OCI-LY7 (cell line): ENCODE results near the gene FZD1. TPM values are rescaled to one million over a fixed set of nuclear protein-coding genes. Genes with fewer than 3 reads are reported as not detected.

Experiments
- Bru-seq: library from RNA; stranded (reverse); fragments of 400-500 nt; gene quantifications from one replicate; lab custom pipeline; 2021; lab: Mats Ljungman, UMichigan
- BruChase-seq, 2 experiments: library from RNA; stranded (reverse); fragments of 400-500 nt; gene quantifications; one replicate each; lab custom pipeline; 2021; lab: Mats Ljungman, UMichigan
- BruUV-seq: library from RNA; stranded (reverse); fragments of 400-500 nt; replicated peaks from 2 replicates; lab custom pipeline; 2021; lab: Mats Ljungman, UMichigan
- CTCF ChIA-PET: fragments of 300-600 bp; sonication (Branson Sonifier 250); formaldehyde crosslinking; loops from one replicate; lab custom pipeline; 2022; ENCODE audit warnings: antibody characterized with exemption; ENCODE audit not compliant: unreplicated experiment; lab: Charles Lee
- POLR2A ChIA-PET: fragments of 300-600 bp; sonication (Branson Sonifier 250); formaldehyde crosslinking; loops from one replicate; lab custom pipeline; 2022; ENCODE audit warnings: antibody characterized with exemption; lab: Charles Lee
- DNase-seq: peaks from one replicate; pipeline ENCODE4 v3.0.0-alpha.2; 2015; ENCODE audit warnings: low spot score
- H2AFZ ChIP-seq: fragments of 200-600 bp; sonication (generic), shearing (Covaris generic); 2 replicates; pipeline ENCODE4 v1.6.1; 2014; ENCODE audit warnings: mild to moderate bottlenecking, antibody characterized with exemption, low read length, moderate library complexity
- H3K27ac ChIP-seq: fragments of 200-600 bp; sonication (generic); 2 replicates; pipeline ENCODE4 v1.5.1; 2014; ENCODE audit warnings: mixed run types, low read depth, mild to moderate bottlenecking, moderate library complexity, low read length, inconsistent platforms; ENCODE audit not compliant: poor library complexity, severe bottlenecking
- H3K36me3 ChIP-seq: fragments of 200-600 bp; sonication (generic); 2 replicates; pipeline ENCODE4 v1.6.1; 2014; ENCODE audit warnings: mild to moderate bottlenecking, antibody characterized with exemption, low read length, moderate library complexity, mixed read lengths; ENCODE audit not compliant: insufficient read depth
- H3K4me1 ChIP-seq: fragments of 200-600 bp; sonication (generic); 2 replicates; pipeline ENCODE4 v1.5.1; 2014; ENCODE audit warnings: mild to moderate bottlenecking, low read length; ENCODE audit not compliant: insufficient read depth, poor library complexity, severe bottlenecking
- H3K4me2 ChIP-seq: fragments of 200-600 bp; sonication (generic); 2 replicates; pipeline ENCODE4 v1.6.1; 2014; ENCODE audit warnings: mild to moderate bottlenecking, low read length
- H3K4me3 ChIP-seq: fragments of 200-600 bp; sonication (generic); 2 replicates; pipeline ENCODE4 v1.5.1; 2014; ENCODE audit warnings: mild to moderate bottlenecking, low read depth, low read length; ENCODE audit not compliant: poor library complexity, severe bottlenecking
- H3K79me2 ChIP-seq: fragments of 200-600 bp; sonication (generic); 2 replicates; pipeline ENCODE4 v1.6.1; 2016; ENCODE audit warnings: low read depth, mild to moderate bottlenecking, low read length, moderate library complexity, mixed read lengths; ENCODE audit not compliant: insufficient read depth
- H3K9me2 ChIP-seq: fragments of 200-600 bp; sonication (generic); 2 replicates; pipeline ENCODE4 v1.6.1; 2016; ENCODE audit warnings: mild to moderate bottlenecking, low read length, mixed read lengths; ENCODE audit not compliant: insufficient read depth
- H3K9me3 ChIP-seq: fragments of 200-600 bp; sonication (generic); 2 replicates; pipeline ENCODE4 v1.6.1; 2014; ENCODE audit warnings: mild to moderate bottlenecking, mixed run types, low read length, mixed read lengths
- H4K20me1 ChIP-seq: fragments of 200-600 bp; sonication (generic); 2 replicates; pipeline ENCODE4 v1.6.1; 2014; ENCODE audit warnings: mild to moderate bottlenecking, antibody characterized with exemption, low read length, moderate library complexity, mixed read lengths; ENCODE audit not compliant: insufficient read depth
- CTCF ChIP-seq: fragments of 200-600 bp; sonication (generic); conservative IDR thresholded peaks from 2 replicates; pipeline ENCODE4 v1.5.1; 2014; ENCODE audit warnings: mild to moderate bottlenecking, antibody characterized with exemption, low read length, moderate library complexity, mixed read lengths
- EZH2phosphoT487 ChIP-seq: fragments of 200-600 bp; sonication (generic); IDR thresholded peaks from 2 replicates; pipeline ENCODE4 v1.6.1; 2018; ENCODE audit warnings: low read depth, borderline replicate concordance, mild to moderate bottlenecking, mixed run types, antibody characterized with exemption, low read length, moderate library complexity, mixed read lengths
- intact Hi-C: fragments of 100-400 bp; cut with micrococcal nuclease; formaldehyde crosslinking; loops from one replicate; pipeline ENCODE4 v1.10.0; 2022; ENCODE audit not compliant: unreplicated experiment
- long read RNA-seq: library from polyadenylated mRNA; stranded (forward); transcript quantifications from one replicate; pipeline ENCODE4 v2.0.0, GENCODE V29; 2022
- total RNA-seq, 2 experiments: library from RNA; depleted of rRNA in 1 of 2; stranded (reverse); fragments of >200 nt in 1 of 2; shearing (Covaris generic) in 1 of 2; gene quantifications; 2 replicates each; pipeline ENCODE4 v1.2.3, GENCODE V29; 2014 to 2022

Gene FZD1
- total RNA-seq (2014; rRNA removed; shearing (Covaris generic)) (1.4 and 2.4 TPM in 2 replicates), total RNA-seq (2022) (1.1 and 1.3 TPM in 2 replicates), Bru-seq, nascent RNA (percentile 39 among the genes with signal in this experiment), BruChase-seq, experiment 1, labeled RNA remaining after a 6-hour chase (percentile 29 among the genes with signal in this experiment), BruChase-seq, experiment 2, labeled RNA remaining after a 2-hour chase (percentile 50 among the genes with signal in this experiment)
- long read RNA-seq, full-length matches to known transcripts, result 3 of 3 reads
- long read RNA-seq, partial matches to known transcripts, result 0 of 3 reads
- long read RNA-seq, other reads (novel, unspliced or antisense), result 0 of 3 reads

GRCh38 chr7:91264046-91264923 lies at the start of gene FZD1:
Gene FZD1, plus strand, starts transcription at chr7:91264433. Its CDS starts 448 bp downstream, at chr7:91264881.
- H2AFZ ChIP-seq, result peak within 1 kb of the TSS; percentile 92
- peak within 1 kb of the TSS; percentile 77 for H3K4me3 ChIP-seq
- peak within 1 kb of the TSS; percentile 97 for H3K4me2 ChIP-seq
- no peaks in the 10 kb centered on the region for H3K9me2 ChIP-seq
- no TSS peak for BruUV-seq
- CTCF ChIA-PET, result no interaction called here
- no peaks in the 10 kb centered on the region for H3K9me3 ChIP-seq
- H4K20me1 ChIP-seq, result no peaks in the 10 kb centered on the region; the same call in 1 of the 2 replicates
- peak; percentile 94 for DNase-seq
- no peak within 1 kb of the TSS for H3K27ac ChIP-seq
- peaks cover 12% of the 10 kb centered on the region for H3K4me1 ChIP-seq
- no peaks in the 10 kb centered on the region for H3K36me3 ChIP-seq
- TF ChIP-seq CTCF (no peak), EZH2phosphoT487 (no peak)
- intact Hi-C loops, result loop anchor here (2.0 to 5.0 kb wide), 2 partner anchors 175 to 557 kb away; no protein-coding TSS in a partner anchor
- no peaks in the 10 kb centered on the region for H3K79me2 ChIP-seq
- POLR2A ChIA-PET, result no interaction called here

- no peak for TF ChIP-seq CTCF
- no peak for TF ChIP-seq EZH2phosphoT487
- Histone ChIP-seq H3K27ac (no peak overlapping the region), H3K9me3 (no peaks in the 10 kb centered on the region), H3K4me3 (no peak overlapping the region), H3K9me2 (no peaks in the 10 kb centered on the region), H3K36me3 (no peaks in the 10 kb centered on the region), H2AFZ (no peak overlapping the region), H3K79me2 (no peaks in the 10 kb centered on the region), H4K20me1 (no peaks in the 10 kb centered on the region), H3K4me2 (no peak overlapping the region), H3K4me1 (no peaks in the 10 kb centered on the region)
- POLR2A ChIA-PET, result no interaction called here
- no TSS peak for BruUV-seq
- no peak for DNase-seq
- intact Hi-C loops, result no loop called here
- CTCF ChIA-PET, result no interaction called here
Measured at GRCh38 chr7:91226411-91226810, 37.8 kb upstream of the FZD1 start.
